ENCODE results near the gene GRIN2A.

Gene GRIN2A

GRCh38 chr16:10120953-10121352 lies 61.3 kb downstream of the GRIN2A start:
- H3K4me3 ChIP-seq (replicated peaks; ENCODE audit: low read depth, low read length), result no peak overlapping the region
- DNase-seq (ENCODE audit: extremely low read depth, low read depth), result no peak
- TF ChIP-seq CTCF (IDR thresholded peaks at IDR 0.05; ENCODE audit: low read depth, low read length, missing control alignments), result no peak

GRCh38 chr16:10114409-10114808 lies 67.8 kb downstream of the GRIN2A start:
- TF ChIP-seq CTCF (IDR thresholded peaks at IDR 0.05; ENCODE audit: low read depth, low read length, missing control alignments), result no peak
- DNase-seq (ENCODE audit: extremely low read depth, low read depth), result no peak

GRCh38 chr16:10113248-10113647 lies 69.0 kb downstream of the GRIN2A start:
- DNase-seq (ENCODE audit: extremely low read depth, low read depth), result no peak
- no peak overlapping the region for H3K4me3 ChIP-seq (replicated peaks; ENCODE audit: low read depth, low read length)
- no peak for TF ChIP-seq CTCF (IDR thresholded peaks at IDR 0.05; ENCODE audit: low read depth, low read length, missing control alignments)

More at GRCh38 chr16:10114409-10114808, 67.8 kb downstream of the GRIN2A start:
- H3K4me3 ChIP-seq (replicated peaks; ENCODE audit: low read depth, low read length), result no peak overlapping the region

- no peak overlapping the region for H3K4me3 ChIP-seq (replicated peaks; ENCODE audit: low read depth, low read length)
- TF ChIP-seq CTCF (IDR thresholded peaks at IDR 0.05; ENCODE audit: low read depth, low read length, missing control alignments), result no peak
- DNase-seq (ENCODE audit: extremely low read depth, low read depth), result no peak
Observed at GRCh38 chr16:10112021-10112420, 70.2 kb downstream of the GRIN2A start.

- no peak overlapping the region for H3K4me3 ChIP-seq (replicated peaks; ENCODE audit: low read depth, low read length)
- TF ChIP-seq CTCF (IDR thresholded peaks at IDR 0.05; ENCODE audit: low read depth, low read length, missing control alignments), result no peak
- DNase-seq (ENCODE audit: extremely low read depth, low read depth), result no peak
Observed at GRCh38 chr16:10111156-10111761, 71.0 kb downstream of the GRIN2A start.

- TF ChIP-seq CTCF (IDR thresholded peaks at IDR 0.05; ENCODE audit: low read depth, low read length, missing control alignments), result no peak
- DNase-seq (ENCODE audit: extremely low read depth, low read depth), result no peak
- H3K4me3 ChIP-seq (replicated peaks; ENCODE audit: low read depth, low read length), result no peak overlapping the region
Observed at GRCh38 chr16:10110552-10110951, 71.7 kb downstream of the GRIN2A start.

- no peak for DNase-seq (ENCODE audit: extremely low read depth, low read depth)
- TF ChIP-seq CTCF (IDR thresholded peaks at IDR 0.05; ENCODE audit: low read depth, low read length, missing control alignments), result no peak
- no peak overlapping the region for H3K4me3 ChIP-seq (replicated peaks; ENCODE audit: low read depth, low read length)
Observed at GRCh38 chr16:10107081-10107480, 75.1 kb downstream of the GRIN2A start.
